A673 (cell line): ENCODE data around the gene ATAT1. TPM values are rescaled to one million over a fixed set of nuclear protein-coding genes. Genes with fewer than 3 reads are reported as not detected.

Source experiments
- BruUV-seq: library from RNA; stranded (reverse); fragments of 400-500 nt; replicated peaks from 2 replicates; lab custom pipeline; 2021; lab: Mats Ljungman, UMichigan
- CTCF ChIA-PET: fragments of 300-600 bp; sonication (Branson Sonifier 250); formaldehyde crosslinking; loops from one replicate; lab custom pipeline; 2022; ENCODE audit warnings: antibody characterized with exemption; lab: Charles Lee
- POLR2A ChIA-PET: fragments of 300-600 bp; sonication (Branson Sonifier 250); formaldehyde crosslinking; loops from one replicate; lab custom pipeline; 2022; ENCODE audit warnings: antibody characterized with exemption; ENCODE audit not compliant: low non-redundant PET; lab: Charles Lee
- DNase-seq: peaks from one replicate; pipeline ENCODE4 v3.0.0-alpha.2; 2015; ENCODE audit warnings: low spot score
- H3K27ac ChIP-seq: fragments of 200-600 bp; sonication (generic); 2 replicates; pipeline ENCODE4 v1.5.1; 2016; ENCODE audit warnings: mixed run types, low read depth, mild to moderate bottlenecking, mixed read lengths, antibody characterized with exemption, low read length; ENCODE audit not compliant: poor library complexity, severe bottlenecking
- H3K27me3 ChIP-seq: fragments of 200-600 bp; sonication (generic); replicated peaks from 2 replicates; pipeline ENCODE4 v1.6.1; 2017; ENCODE audit warnings: mixed run types, low read depth, mild to moderate bottlenecking, mixed read lengths, antibody characterized with exemption, low read length; ENCODE audit not compliant: insufficient read depth, poor library complexity
- H3K36me3 ChIP-seq: fragments of 200-600 bp; sonication (generic); 2 replicates; pipeline ENCODE4 v1.6.1; 2016; ENCODE audit warnings: mixed run types, mild to moderate bottlenecking, mixed read lengths, antibody characterized with exemption, low read length; ENCODE audit not compliant: insufficient read depth, poor library complexity, severe bottlenecking
- H3K4me1 ChIP-seq: fragments of 200-600 bp; sonication (generic); 2 replicates; pipeline ENCODE4 v1.6.1; 2017; ENCODE audit warnings: mixed run types, mild to moderate bottlenecking, mixed read lengths, antibody characterized with exemption, low read length; ENCODE audit not compliant: insufficient read depth, poor library complexity, severe bottlenecking
- H3K4me3 ChIP-seq: fragments of 200-600 bp; sonication (generic); 2 replicates; pipeline ENCODE4 v1.5.1; 2016; ENCODE audit warnings: low read depth, mixed run types, mild to moderate bottlenecking, mixed read lengths, low read length; ENCODE audit not compliant: poor library complexity, severe bottlenecking
- H3K9me3 ChIP-seq: fragments of 200-600 bp; sonication (generic); 2 replicates; pipeline ENCODE4 v1.6.1; 2016; ENCODE audit warnings: mixed run types, low read depth, mild to moderate bottlenecking, mixed read lengths, antibody characterized with exemption, low read length; ENCODE audit not compliant: poor library complexity, severe bottlenecking
- CTCF ChIP-seq: fragments of 300-800, 200-600 bp; sonication (generic); conservative IDR thresholded peaks from 2 replicates; pipeline ENCODE4 v1.5.1; 2017; ENCODE audit warnings: low read depth, mild to moderate bottlenecking, antibody characterized with exemption, low read length, moderate library complexity, mixed read lengths
- EZH2 ChIP-seq: fragments of 200-600 bp; sonication (generic); IDR thresholded peaks from 2 replicates; pipeline ENCODE4 v1.6.1; 2017; ENCODE audit warnings: borderline replicate concordance, low read depth, mild to moderate bottlenecking, mixed read lengths, antibody characterized with exemption, low read length; ENCODE audit not compliant: poor library complexity, severe bottlenecking
- intact Hi-C: fragments of 100-400 bp; cut with micrococcal nuclease; formaldehyde crosslinking; loops from one replicate; pipeline ENCODE4 v1.10.0; 2022; ENCODE audit not compliant: unreplicated experiment
- total RNA-seq: library from RNA; stranded (reverse); gene quantifications from 2 replicates; pipeline ENCODE4 v1.2.3, GENCODE V29; 2021

Gene ATAT1
- total RNA-seq, 1 experiment from 2014 or later, result 31.7 TPM

- H3K27ac ChIP-seq, result peak overlapping the region; percentile 99
- no TSS peak for BruUV-seq
- CTCF ChIA-PET, result no interaction called here
Measured at GRCh38 chr6:30615958-30616810, 10.5 kb upstream of the ATAT1 start.

GRCh38 chr6:30616811-30617564 is 9.7 kb upstream of the ATAT1 start, which contains the start of gene PPP1R10:
Gene PPP1R10 (minus strand): TSS chr6:30617243. CDS start chr6:30609944, 7,299 bp downstream.
- Histone ChIP-seq H3K27ac (peak within 1 kb of the TSS; percentile 99), H3K9me3 (no peaks in the 10 kb centered on the region), H3K4me1 (peaks cover 31% of the 10 kb centered on the region), H3K36me3 (peaks cover 49% of the 10 kb centered on the region), H3K4me3 (peak within 1 kb of the TSS; percentile 81), H3K27me3 (no peaks in the 10 kb centered on the region)
- CTCF ChIA-PET, result no interaction called here
- TF ChIP-seq EZH2 (no peak), CTCF (no peak)
- POLR2A ChIA-PET, result interaction anchor here (0.6 to 1.1 kb wide), 2 partner anchors 104 to 165 kb away, joined by 3 to 5 read pairs; no protein-coding TSS in a partner anchor
- intact Hi-C loops, result loop anchor here (1.0 kb wide), 1 partner anchor 100 kb away; the partner anchor contains the start of gene MDC1
- peak; percentile 100 for DNase-seq
- BruUV-seq, result TSS peak; percentile 70

More at GRCh38 chr6:30615958-30616810, 10.5 kb upstream of the ATAT1 start:
- DNase-seq, result peak; percentile 53
- H3K4me1 ChIP-seq, result peaks cover 32% of the 10 kb centered on the region
- intact Hi-C loops, result no loop called here
- peaks cover 42% of the 10 kb centered on the region for H3K36me3 ChIP-seq
- no peaks in the 10 kb centered on the region for H3K27me3 ChIP-seq
- peak overlapping the region; percentile 81 for H3K4me3 ChIP-seq
- POLR2A ChIA-PET, result interaction anchor here (0.7 to 1.3 kb wide), 2 partner anchors 101 to 269 kb away, joined by 3 to 4 read pairs; partner anchors contain the start of gene MDC1
- no peaks in the 10 kb centered on the region for H3K9me3 ChIP-seq
- no peak for TF ChIP-seq EZH2
- TF ChIP-seq CTCF, result no peak

- POLR2A ChIA-PET, result interaction anchor here (0.6 to 1.1 kb wide), 2 partner anchors 103 to 165 kb away, joined by 3 to 5 read pairs; no protein-coding TSS in a partner anchor
- Histone ChIP-seq H3K27ac (peak within 1 kb of the TSS; percentile 99), H3K4me1 (peaks cover 24% of the 10 kb centered on the region), H3K36me3 (peaks cover 56% of the 10 kb centered on the region), H3K9me3 (no peaks in the 10 kb centered on the region), H3K4me3 (peak within 1 kb of the TSS; percentile 81), H3K27me3 (no peaks in the 10 kb centered on the region)
- TSS peak; percentile 74 for BruUV-seq
- no peak for TF ChIP-seq EZH2
- no peak for TF ChIP-seq CTCF
- intact Hi-C loops, result loop anchor here (1.0 kb wide), 1 partner anchor 100 kb away; the partner anchor contains the start of gene MDC1
- CTCF ChIA-PET, result no interaction called here
- DNase-seq, result peak; percentile 98
Measured at GRCh38 chr6:30617565-30618269, 9.0 kb upstream of the ATAT1 start, which contains the start of gene MRPS18B. Gene MRPS18B (plus strand): TSS chr6:30617840. CDS start chr6:30617866, 26 bp downstream.
